ENCODE results near the gene CFAP70.

Gene CFAP70

DNA sequence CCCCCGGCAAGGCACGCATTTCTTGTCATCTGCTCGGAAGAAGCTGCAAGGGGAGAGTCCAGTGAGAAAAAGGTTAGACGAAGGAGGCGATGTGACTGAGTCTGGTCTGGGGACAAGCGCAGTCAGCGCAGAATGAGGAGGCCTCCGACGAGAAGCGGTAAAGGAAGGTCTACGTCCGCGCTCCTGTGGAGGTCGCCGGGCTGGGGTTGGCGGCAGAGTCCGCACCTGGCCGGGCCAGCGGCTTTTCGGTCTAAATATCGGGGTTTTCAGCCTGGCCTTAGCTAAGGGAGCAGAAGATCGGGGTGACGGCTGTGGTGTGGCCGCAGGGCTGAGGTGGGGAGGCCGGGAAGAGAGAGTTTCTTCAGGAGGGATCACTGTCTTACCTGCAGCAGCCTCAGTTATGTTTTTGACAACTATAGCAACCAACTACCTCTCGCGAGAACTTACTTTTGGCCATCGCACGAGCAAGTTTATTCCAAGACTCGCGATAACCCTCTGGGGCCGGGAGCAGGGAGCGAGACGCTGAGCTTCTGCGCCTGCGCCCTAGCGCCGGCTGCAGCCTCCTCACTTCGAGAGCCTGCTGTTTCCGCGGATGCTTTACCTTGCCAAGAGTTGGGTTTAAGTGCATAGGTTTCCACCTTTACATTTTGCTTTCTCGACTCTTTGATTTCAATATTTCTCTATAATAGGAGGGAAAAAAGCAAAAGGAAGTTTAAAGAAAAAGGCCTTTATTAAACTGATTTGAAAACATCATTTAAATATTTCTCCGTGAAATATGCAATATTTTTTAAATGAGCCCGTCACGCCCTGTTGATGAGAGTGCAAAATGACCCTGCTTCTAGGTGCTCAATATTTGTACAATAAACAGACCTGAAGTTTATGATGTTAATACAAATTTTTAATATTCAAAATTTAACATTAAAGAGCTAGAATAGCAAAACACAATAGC, at the start of gene CFAP70:
CFAP70 (minus strand) TSS at position 534 of the 949 bp plus-strand sequence. CDS start 4,068 bp downstream, outside the sequence.
- TF ChIP-seq CTCF (IDR thresholded peaks at IDR 0.05): no peak
- H3K4me3 ChIP-seq (ENCODE audit: low read depth in 1 of 2, low read length in 1 of 2): peak within 1 kb of the TSS; percentile 51 to 52
- no peaks in the 10 kb centered on the region for H3K9me3 ChIP-seq
- no peak within 1 kb of the TSS for H3K27ac ChIP-seq
- peaks cover 60% of the 10 kb centered on the region for H3K27me3 ChIP-seq
- no peaks in the 10 kb centered on the region for H3K36me3 ChIP-seq
- peaks cover 15 to 16% of the 10 kb centered on the region in 2 experiments for H3K4me1 ChIP-seq (ENCODE audit: control insufficient read depth in 1 of 2, insufficient read depth in 1 of 2, low read depth in 1 of 2, low read length in 1 of 2)

- H3K4me1 ChIP-seq (ENCODE audit: control insufficient read depth in 1 of 2, insufficient read depth in 1 of 2, low read depth in 1 of 2, low read length in 1 of 2): peaks cover 6 to 11% of the 10 kb centered on the region in 2 experiments
- no peak overlapping the region for H3K4me3 ChIP-seq (ENCODE audit: low read depth in 1 of 2, low read length in 1 of 2)
- H3K9me3 ChIP-seq: no peaks in the 10 kb centered on the region
- no peak overlapping the region for H3K27ac ChIP-seq
- H3K36me3 ChIP-seq: no peaks in the 10 kb centered on the region
- no peaks in the 10 kb centered on the region for H3K27me3 ChIP-seq
- TF ChIP-seq CTCF (IDR thresholded peaks at IDR 0.05): no peak
Observed at GRCh38 chr10:73408061-73408460, 49.4 kb upstream of the CFAP70 start.

GRCh38 chr10:73407495-73407894, 48.8 kb upstream of the CFAP70 start:
- Histone ChIP-seq H3K27me3 (no peaks in the 10 kb centered on the region), H3K4me1 (ENCODE audit: control insufficient read depth in 1 of 2, insufficient read depth in 1 of 2, low read depth in 1 of 2, low read length in 1 of 2) (peaks cover under 1 to 5% of the 10 kb centered on the region in 2 experiments), H3K27ac (no peak overlapping the region), H3K4me3 (ENCODE audit: low read depth in 1 of 2, low read length in 1 of 2) (no peak overlapping the region), H3K9me3 (no peaks in the 10 kb centered on the region), H3K36me3 (no peaks in the 10 kb centered on the region)
- no peak for TF ChIP-seq CTCF (IDR thresholded peaks at IDR 0.05)

- no peaks in the 10 kb centered on the region for H3K36me3 ChIP-seq
Observed at GRCh38 chr10:73406846-73407245, 48.2 kb upstream of the CFAP70 start.

DNA sequence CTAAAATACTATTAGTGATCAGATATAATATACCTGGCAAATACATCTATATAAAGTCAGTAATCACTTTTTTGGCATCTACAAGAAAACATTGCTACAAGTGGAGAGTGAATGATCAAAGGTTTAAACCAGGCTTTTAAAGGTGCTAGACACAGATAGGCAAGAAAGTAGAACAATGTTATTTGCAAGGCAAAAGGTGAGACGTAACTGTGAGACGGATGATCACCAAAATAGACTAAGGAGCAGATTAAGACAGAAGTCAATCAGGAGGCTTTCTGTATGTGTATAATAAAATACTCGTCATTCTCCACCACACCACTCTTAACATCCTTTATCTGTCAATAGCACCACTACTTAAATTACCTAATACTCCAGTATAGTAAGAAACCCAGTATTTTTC, 46.9 kb upstream of the CFAP70 start:
- Histone ChIP-seq H3K36me3 (no peaks in the 10 kb centered on the region), H3K9me3 (no peaks in the 10 kb centered on the region), H3K27me3 (no peaks in the 10 kb centered on the region), H3K4me3 (ENCODE audit: low read depth in 1 of 2, low read length in 1 of 2) (no peak overlapping the region), H3K4me1 (ENCODE audit: control insufficient read depth in 1 of 2, insufficient read depth in 1 of 2, low read depth in 1 of 2, low read length in 1 of 2) (no peaks in the 10 kb centered on the region), H3K27ac (no peak overlapping the region)
- no peak for TF ChIP-seq CTCF (IDR thresholded peaks at IDR 0.05)

More at GRCh38 chr10:73406846-73407245, 48.2 kb upstream of the CFAP70 start:
- no peaks in the 10 kb centered on the region for H3K27me3 ChIP-seq
- no peaks in the 10 kb centered on the region for H3K9me3 ChIP-seq
- no peaks in the 10 kb centered on the region for H3K4me1 ChIP-seq (ENCODE audit: control insufficient read depth in 1 of 2, insufficient read depth in 1 of 2, low read depth in 1 of 2, low read length in 1 of 2)
- H3K4me3 ChIP-seq (ENCODE audit: low read depth in 1 of 2, low read length in 1 of 2): no peak overlapping the region
- no peak for TF ChIP-seq CTCF (IDR thresholded peaks at IDR 0.05)
- H3K27ac ChIP-seq: no peak overlapping the region
